Esophagus muscularis mucosa (tissue), 4 donors: ENCODE results near the gene DIPK1A. TPM values are rescaled to one million over a fixed set of nuclear protein-coding genes. Genes with fewer than 3 reads are reported as not detected.

ENCODE experiments used
- DNase-seq: peaks from one replicate; pipeline ENCODE4 v3.0.0-alpha.2; 2017; ENCODE audit errors: extremely low spot score
- H3K27ac ChIP-seq, 4 donors: fragments of 200-600 bp; sonication (generic); replicated peaks in 1 of 4; 1 replicate in 3 of 4; 2 replicates in 1 of 4; pipeline ENCODE4 v1.5.1; 2016 to 2019; ENCODE audit warnings: mild to moderate bottlenecking in 1 of 4
- H3K27me3 ChIP-seq, 4 donors: fragments of 200-600 bp; sonication (generic); one replicate each; pipeline versions ENCODE4 v1.5.1 to v1.6.0; 2016 to 2019
- H3K36me3 ChIP-seq, 4 donors: fragments of 200-600 bp; sonication (generic); one replicate each; pipeline ENCODE4 v1.5.1; 2016 to 2019
- H3K4me1 ChIP-seq, 4 donors: fragments of 200-600 bp; sonication (generic); one replicate each; pipeline ENCODE4 v1.5.1; 2016 to 2019
- H3K4me3 ChIP-seq, 4 donors: fragments of 200-600 bp; sonication (generic); 1 replicate in 2 of 4; 2 replicates in 2 of 4; pipeline ENCODE4 v1.5.1; 2016 to 2019; ENCODE audit warnings: mild to moderate bottlenecking in 4 of 4, moderate library complexity in 1 of 4
- H3K9me3 ChIP-seq, 4 donors: fragments of 200-600 bp; sonication (generic); 1 replicate in 3 of 4; 2 replicates in 1 of 4; pipeline ENCODE4 v1.5.1; 2016 to 2019
- EP300 ChIP-seq: sonication (generic); formaldehyde crosslinking; IDR thresholded peaks from one replicate; pipeline ENCODE4 v1.6.1; 2017; ENCODE audit warnings: antibody characterized with exemption
- POLR2A ChIP-seq: fragments of 450-650 bp; IDR thresholded peaks from one replicate; pipeline ENCODE4 v1.6.1; 2017; ENCODE audit warnings: antibody characterized with exemption, moderate library complexity, mild to moderate bottlenecking, low read depth
- POLR2AphosphoS5 ChIP-seq, 2 donors: sonication (generic); formaldehyde crosslinking; IDR thresholded peaks; one replicate each; pipeline ENCODE4 v1.6.1; 2017; ENCODE audit warnings: antibody characterized with exemption in 2 of 2
- WGBS: methylation state at CpG from one replicate; pipeline ENCODE4 v1.1.5; 2018; 5-methylcytosine and 5-hydroxymethylcytosine counted together
- intact Hi-C: fragments of 100-400 bp; cut with DNase I; formaldehyde crosslinking; loops from one replicate; pipeline ENCODE4 v1.15.1; 2023
- total RNA-seq, 4 donors: library from RNA; depleted of rRNA; stranded (reverse); fragments of >200 nt; gene quantifications; one replicate each; pipeline versions ENCODE4 v1.1.0 to v1.2.1, GENCODE V29; 2016
- TF ChIP-seq, protein P1 (sequence below), 3 experiments: fragments of 200-600 bp in 2 of 3; fragments of 450-650 bp in 1 of 3; sonication (generic) in 2 of 3; IDR thresholded peaks; one replicate each; pipeline ENCODE4 v1.5.1; 2017 to 2019; ENCODE audit warnings: antibody characterized with exemption in 3 of 3, mild to moderate bottlenecking in 2 of 3, moderate library complexity in 1 of 3

The DIPK1A gene
- total RNA-seq, 4 donors from 2014 or later: 21.5 to 35.3 (median 32.7) TPM

GRCh38 chr1:92831762-92832536 is 129.3 kb downstream of the DIPK1A start, which contains the start of gene RPL5:
Gene RPL5 (plus strand): TSS chr1:92832040. CDS start chr1:92832115, 75 bp downstream.
- peak; percentile 99 for DNase-seq
- Histone ChIP-seq H3K36me3 (peaks cover 0 to 36% (median 26%) of the 10 kb centered on the region in 4 donors), H3K9me3 (no peaks in the 10 kb centered on the region), H3K4me3 (peak within 1 kb of the TSS; percentile 84 to 95 (median 92)), H3K27me3 (no peaks in the 10 kb centered on the region), H3K27ac (peak within 1 kb of the TSS; percentile 95 to 96 (median 95)), H3K4me1 (peaks cover 29 to 47% (median 44%) of the 10 kb centered on the region in 4 donors)
- intact Hi-C loops: loop anchor here (10.0 kb wide), 1 partner anchor 47 kb away; the partner anchor contains the start of gene EVI5
- no peak for TF ChIP-seq EP300
- peak; percentile 99 to 100 for TF ChIP-seq POLR2AphosphoS5 (IDR thresholded peaks at IDR 0.05)
- TF ChIP-seq, protein P1, sequence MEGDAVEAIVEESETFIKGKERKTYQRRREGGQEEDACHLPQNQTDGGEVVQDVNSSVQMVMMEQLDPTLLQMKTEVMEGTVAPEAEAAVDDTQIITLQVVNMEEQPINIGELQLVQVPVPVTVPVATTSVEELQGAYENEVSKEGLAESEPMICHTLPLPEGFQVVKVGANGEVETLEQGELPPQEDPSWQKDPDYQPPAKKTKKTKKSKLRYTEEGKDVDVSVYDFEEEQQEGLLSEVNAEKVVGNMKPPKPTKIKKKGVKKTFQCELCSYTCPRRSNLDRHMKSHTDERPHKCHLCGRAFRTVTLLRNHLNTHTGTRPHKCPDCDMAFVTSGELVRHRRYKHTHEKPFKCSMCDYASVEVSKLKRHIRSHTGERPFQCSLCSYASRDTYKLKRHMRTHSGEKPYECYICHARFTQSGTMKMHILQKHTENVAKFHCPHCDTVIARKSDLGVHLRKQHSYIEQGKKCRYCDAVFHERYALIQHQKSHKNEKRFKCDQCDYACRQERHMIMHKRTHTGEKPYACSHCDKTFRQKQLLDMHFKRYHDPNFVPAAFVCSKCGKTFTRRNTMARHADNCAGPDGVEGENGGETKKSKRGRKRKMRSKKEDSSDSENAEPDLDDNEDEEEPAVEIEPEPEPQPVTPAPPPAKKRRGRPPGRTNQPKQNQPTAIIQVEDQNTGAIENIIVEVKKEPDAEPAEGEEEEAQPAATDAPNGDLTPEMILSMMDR (IDR thresholded peaks at IDR 0.05): peak; percentile 78 to 96 (median 94)
- peak; percentile 91 for TF ChIP-seq POLR2A
- WGBS: 1% methylated on average over 21 of the region's 57 CpGs

DNA sequence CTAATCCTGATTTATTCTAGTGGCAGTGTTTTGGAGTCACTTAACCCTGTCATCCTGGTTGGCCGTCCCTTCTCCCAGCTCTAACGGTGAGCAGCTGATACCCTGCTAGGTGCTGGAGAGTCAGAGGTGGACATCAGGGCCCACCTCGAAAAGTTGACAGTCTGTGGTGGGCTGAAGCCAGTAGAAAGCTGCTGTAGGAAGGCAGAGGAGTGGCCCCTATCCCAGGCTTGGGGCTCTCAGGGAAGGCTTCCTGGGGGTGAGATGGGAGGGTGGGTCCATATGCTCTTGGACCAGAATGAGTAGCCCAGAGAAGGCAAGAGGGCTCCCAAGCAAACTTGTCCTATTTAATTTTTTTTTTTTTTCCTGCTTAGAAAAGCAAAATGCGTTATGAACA is 129.9 kb downstream of the DIPK1A start:
- intact Hi-C loops: loop anchor here (10.0 kb wide), 1 partner anchor 47 kb away; the partner anchor contains the start of gene EVI5

DNA sequence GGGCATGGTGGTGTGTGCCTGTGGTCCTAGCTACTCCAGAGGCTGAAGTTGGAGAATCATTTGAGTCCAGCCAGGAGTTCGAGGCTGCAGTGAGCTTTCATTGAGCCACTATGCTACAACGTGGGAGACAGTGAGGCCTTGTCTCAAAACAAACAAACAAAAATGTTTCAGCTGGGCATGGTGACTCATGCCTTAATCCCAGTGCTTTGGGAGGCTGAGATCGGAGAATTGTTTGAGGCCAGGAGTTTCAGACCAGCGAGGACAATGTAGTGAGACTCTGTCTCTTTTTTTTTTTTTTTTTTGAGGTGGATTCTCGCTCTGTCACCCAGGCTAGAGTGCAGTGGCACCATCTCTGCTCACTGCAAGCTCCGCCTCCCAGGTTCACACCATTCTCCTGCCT is 134.5 kb downstream of the DIPK1A start:
- Histone ChIP-seq H3K4me3 (no peak overlapping the region), H3K27ac (no peak overlapping the region), H3K9me3 (no peaks in the 10 kb centered on the region), H3K27me3 (no peaks in the 10 kb centered on the region), H3K4me1 (peaks cover 3 to 6% (median 4%) of the 10 kb centered on the region in 4 donors), H3K36me3 (no peaks in the 10 kb centered on the region)
- TF ChIP-seq, protein P1 (IDR thresholded peaks at IDR 0.05): no peak
- TF ChIP-seq POLR2AphosphoS5 (IDR thresholded peaks at IDR 0.05) (no peak), POLR2A (no peak), EP300 (no peak)
- intact Hi-C loops: no loop called here
- no peak for DNase-seq
- 80% methylated on average over 6 of the region's 6 CpGs for WGBS

More for the DNA sequence above, 129.9 kb downstream of the DIPK1A start:
- WGBS: 46% methylated on average over 4 of the region's 4 CpGs
- Histone ChIP-seq H3K4me1 (peaks cover 29 to 41% (median 39%) of the 10 kb centered on the region in 4 donors), H3K36me3 (peaks cover 0 to 30% (median 21%) of the 10 kb centered on the region in 4 donors), H3K27me3 (no peaks in the 10 kb centered on the region), H3K4me3 (peak overlapping the region; percentile 84 to 95 (median 92)), H3K27ac (peak overlapping the region in 3 of 4 donors; percentile 95 to 96 (median 95)), H3K9me3 (no peaks in the 10 kb centered on the region)
- TF ChIP-seq POLR2AphosphoS5 (IDR thresholded peaks at IDR 0.05): no peak
- no peak for TF ChIP-seq POLR2A
- no peak for DNase-seq

DNA sequence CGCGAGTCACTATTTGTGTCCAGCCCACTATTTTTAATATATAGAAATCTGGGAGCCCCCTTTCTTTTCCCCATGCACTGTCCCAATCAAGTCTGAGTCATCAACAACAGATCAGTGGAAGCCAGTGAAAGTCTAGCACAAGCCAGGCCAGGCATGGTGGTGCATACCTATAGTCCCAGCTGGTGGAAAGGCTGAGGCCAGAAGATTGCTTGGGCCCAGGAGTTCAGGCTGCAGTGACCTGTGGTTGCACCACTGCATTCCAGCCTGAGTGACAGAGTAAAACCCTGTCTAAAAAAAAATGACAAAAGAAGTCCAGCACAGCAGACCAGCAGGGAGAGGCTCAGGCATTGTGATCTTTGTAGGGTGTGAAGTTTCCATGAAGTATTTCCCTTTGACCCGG is 138.4 kb downstream of the DIPK1A start:
- Histone ChIP-seq H3K36me3 (no peaks in the 10 kb centered on the region), H3K27ac (no peak overlapping the region), H3K27me3 (no peaks in the 10 kb centered on the region), H3K4me3 (no peak overlapping the region), H3K4me1 (no peaks in the 10 kb centered on the region), H3K9me3 (no peaks in the 10 kb centered on the region)
- TF ChIP-seq, protein P1 (IDR thresholded peaks at IDR 0.05): no peak
- TF ChIP-seq EP300 (no peak), POLR2AphosphoS5 (IDR thresholded peaks at IDR 0.05) (no peak), POLR2A (no peak)
- intact Hi-C loops: no loop called here
- no peak for DNase-seq
- WGBS: 77% methylated on average over 3 of the region's 3 CpGs

DNA sequence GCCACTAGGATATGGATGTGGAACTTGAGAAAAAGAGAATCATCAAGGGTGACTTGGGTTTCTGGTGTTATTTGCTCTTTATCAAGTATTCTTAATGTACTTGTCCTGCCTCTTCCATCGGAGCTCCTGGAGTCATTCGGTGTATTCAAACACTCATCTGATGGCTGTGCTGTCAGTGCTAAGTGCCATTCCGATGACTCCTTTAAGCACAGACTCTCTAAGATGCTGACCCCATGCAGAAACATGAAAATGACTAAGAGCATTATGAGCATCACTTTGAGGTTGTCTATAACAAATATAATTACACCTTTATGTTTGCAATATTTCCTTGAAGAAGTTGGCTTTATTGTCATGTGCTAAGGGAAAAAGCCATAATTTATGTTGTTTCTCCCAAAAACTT is 140.7 kb downstream of the DIPK1A start:
- Histone ChIP-seq H3K9me3 (no peaks in the 10 kb centered on the region), H3K4me1 (no peaks in the 10 kb centered on the region), H3K36me3 (no peaks in the 10 kb centered on the region), H3K27ac (no peak overlapping the region), H3K4me3 (no peak overlapping the region), H3K27me3 (no peaks in the 10 kb centered on the region)
- TF ChIP-seq POLR2A (no peak), EP300 (no peak), POLR2AphosphoS5 (IDR thresholded peaks at IDR 0.05) (no peak)
- TF ChIP-seq, protein P1 (IDR thresholded peaks at IDR 0.05): no peak
- no peak for DNase-seq
- 95% methylated on average over 3 of the region's 3 CpGs for WGBS
- intact Hi-C loops: no loop called here
